Heart right ventricle (tissue), 16 donors: Measurements from ENCODE around the gene SCRT2. TPM values are rescaled to one million over a fixed set of nuclear protein-coding genes. Genes with fewer than 3 reads are reported as not detected.

Experiments
- ATAC-seq, 8 donors: fragments of 200-7000 bp; cut with Tn5 transposase; one replicate each; pipeline ENCODE4 v1.9.1; 2020; ENCODE audit warnings: mild to moderate bottlenecking in 8 of 8, moderate library complexity in 8 of 8, moderate number of reproducible peaks in 1 of 8
- DNase-seq, 2 donors: peaks; one replicate each; pipeline ENCODE4 v3.0.0-alpha.2; 2020
- H3K27ac ChIP-seq, 10 donors: fragments of 200-600 bp; sonication (generic) in 2 of 10; one replicate each; pipeline versions ENCODE4 v1.5.0 to v1.8.0; 2020 to 2022; ENCODE audit warnings: mild to moderate bottlenecking in 3 of 10
- H3K27me3 ChIP-seq, 7 donors: fragments of 200-600 bp; one replicate each; pipeline ENCODE4 v1.8.0; 2021 to 2022; ENCODE audit warnings: mild to moderate bottlenecking in 2 of 7
- H3K36me3 ChIP-seq, 9 donors: fragments of 200-600 bp; sonication (generic) in 1 of 9; one replicate each; pipeline versions ENCODE4 v1.5.0 to v1.8.0; 2020 to 2022; ENCODE audit warnings: mild to moderate bottlenecking in 2 of 9
- H3K4me1 ChIP-seq, 9 donors: fragments of 200-600 bp; sonication (generic) in 1 of 9; one replicate each; pipeline versions ENCODE4 v1.5.0 to v1.8.0; 2020 to 2022; ENCODE audit warnings: mild to moderate bottlenecking in 4 of 9
- H3K4me3 ChIP-seq, 10 donors: fragments of 200-600 bp; sonication (generic) in 2 of 10; one replicate each; pipeline versions ENCODE4 v1.5.0 to v1.8.0; 2020 to 2022; ENCODE audit warnings: mild to moderate bottlenecking in 7 of 10, moderate library complexity in 2 of 10
- H3K9me3 ChIP-seq, 11 donors: fragments of 200-600 bp in 10 of 11; sonication (generic) in 2 of 11; one replicate each; pipeline versions ENCODE4 v1.5.0 to v1.8.0; 2013 to 2022; ENCODE audit warnings: mild to moderate bottlenecking in 2 of 11, control low read depth in 1 of 11, moderate library complexity in 1 of 11
- WGBS, 2 donors: extraction: QIAGEN DNeasy Blood & Tissue Kit; methylation state at CpG; one replicate each; pipeline ENCODE4 v1.1.7; 2013; ENCODE audit warnings: inconsistent platforms in 1 of 2; 5-methylcytosine and 5-hydroxymethylcytosine counted together
- intact Hi-C, 10 donors: fragments of 100-400 bp; cut with DNase I; formaldehyde crosslinking; loops; one replicate each; pipeline versions ENCODE4 v1.11.1 to v1.14.2; 2022
- polyA plus RNA-seq, 2 donors: library from polyadenylated mRNA; stranded (reverse); fragments of 200-250 nt; gene quantifications; one replicate each; pipeline ENCODE4 v1.2.3, GENCODE V29; 2013
- total RNA-seq, 10 donors: library from RNA; stranded (reverse); fragmentation: NEBNext Ultra II Directional in 3 of 10; extraction: Animal tissue kit (Norgen Biotek cat#: 25700) in 3 of 10; gene quantifications; one replicate each; pipeline versions ENCODE4 v1.2.1 to v1.2.4, GENCODE V29; 2021 to 2023
- TF ChIP-seq, protein P1 (sequence below), 9 donors: fragments of 200-600 bp; sonication (generic) in 2 of 9; IDR thresholded peaks; one replicate each; pipeline versions ENCODE4 v1.5.0 to v1.8.0; 2021 to 2022; ENCODE audit warnings: antibody characterized with exemption in 9 of 9, mild to moderate bottlenecking in 5 of 9, moderate library complexity in 1 of 9
- donor health status: Arrhythmogenic right ventricular cardiomyopathy.
- donor health status: ischemic (EF 13 %, LVEDD 7.1; RV severe dilation, severe dysfunction).
- donor health status: healthy with polysubstance abuse.
- donor health status: DM: no; HTN: yes; CAD: no.
- donor health status: DM: no; HTN: no; CAD: no.
- donor health status: ischemic (EF 25% LVEDD 6.9; RV normal size, moderate dysfunction).
- donor health status: ischemic (EF 25% LVEDD 5.7; RV mildly dilated, moderate dysfunction).
- donor health status: healthy.
- donor health status: DM: yes; HTN: yes; CAD: no.
- donor health status: Ischemic cardiomyopathy.
- donor health status: ischemic (EF 35%, LVEDD 5.7; RV mildly dilated, moderate dysfunction).
- donor health status: nonischemic (EF 11% LVEDD 7.7; RV severe dilation, severe dysfunction).
- donor health status: DM: yes; HTN: yes; CAD: no.
- donor health status: PGD.
- donor health status: ischemic (EF 29% LVEDD 5.4; RV normal size, mild dysfunction).
- donor health status: nonischemic (EF 23%, LVEDD 6.1; RV moderate dilation, normal function).

The SCRT2 gene
- total and polyA plus RNA-seq, 12 donors: not detected

DNA sequence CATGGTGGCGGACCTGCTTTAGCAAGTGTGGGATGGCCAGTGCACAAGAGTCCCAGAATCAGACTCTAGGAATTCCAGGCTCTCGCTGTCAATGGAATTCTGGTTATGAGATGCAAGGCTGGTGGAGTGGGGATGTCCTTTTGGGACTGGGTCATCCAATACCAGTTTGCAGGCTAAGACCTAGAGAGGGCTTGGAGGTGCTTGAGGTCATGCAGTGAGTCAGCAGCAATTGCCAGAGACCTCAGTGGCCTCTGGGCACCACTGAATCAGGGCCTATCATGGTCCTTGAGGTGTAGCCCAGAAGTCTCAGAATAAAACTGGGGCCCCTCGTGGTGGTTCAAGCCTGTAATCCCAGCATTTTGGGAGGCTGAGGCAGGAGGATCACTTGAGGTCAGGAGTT, 1.4 kb upstream of the SCRT2 start:
- intact Hi-C loops: loop anchor here in 1 of 10 donors (10.0 kb wide), 1 partner anchor 48 kb away; no protein-coding TSS in a partner anchor
- H3K36me3 ChIP-seq: no peaks in the 10 kb centered on the region
- H3K4me1 ChIP-seq: peaks cover 2 to 24% (median 20%) of the 10 kb centered on the region in 9 donors
- H3K4me3 ChIP-seq: no peak overlapping the region
- WGBS, 2 donors: 48 to 57% methylated on average over 3 of the region's 3 CpGs
- H3K9me3 ChIP-seq: no peaks in the 10 kb centered on the region
- DNase-seq (no peak), ATAC-seq (no peak)
- TF ChIP-seq, protein P1, sequence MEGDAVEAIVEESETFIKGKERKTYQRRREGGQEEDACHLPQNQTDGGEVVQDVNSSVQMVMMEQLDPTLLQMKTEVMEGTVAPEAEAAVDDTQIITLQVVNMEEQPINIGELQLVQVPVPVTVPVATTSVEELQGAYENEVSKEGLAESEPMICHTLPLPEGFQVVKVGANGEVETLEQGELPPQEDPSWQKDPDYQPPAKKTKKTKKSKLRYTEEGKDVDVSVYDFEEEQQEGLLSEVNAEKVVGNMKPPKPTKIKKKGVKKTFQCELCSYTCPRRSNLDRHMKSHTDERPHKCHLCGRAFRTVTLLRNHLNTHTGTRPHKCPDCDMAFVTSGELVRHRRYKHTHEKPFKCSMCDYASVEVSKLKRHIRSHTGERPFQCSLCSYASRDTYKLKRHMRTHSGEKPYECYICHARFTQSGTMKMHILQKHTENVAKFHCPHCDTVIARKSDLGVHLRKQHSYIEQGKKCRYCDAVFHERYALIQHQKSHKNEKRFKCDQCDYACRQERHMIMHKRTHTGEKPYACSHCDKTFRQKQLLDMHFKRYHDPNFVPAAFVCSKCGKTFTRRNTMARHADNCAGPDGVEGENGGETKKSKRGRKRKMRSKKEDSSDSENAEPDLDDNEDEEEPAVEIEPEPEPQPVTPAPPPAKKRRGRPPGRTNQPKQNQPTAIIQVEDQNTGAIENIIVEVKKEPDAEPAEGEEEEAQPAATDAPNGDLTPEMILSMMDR (IDR thresholded peaks at IDR 0.05): no peak
- no peak overlapping the region for H3K27ac ChIP-seq
- peaks cover 0 to 77% (median 70%) of the 10 kb centered on the region in 7 donors for H3K27me3 ChIP-seq

DNA sequence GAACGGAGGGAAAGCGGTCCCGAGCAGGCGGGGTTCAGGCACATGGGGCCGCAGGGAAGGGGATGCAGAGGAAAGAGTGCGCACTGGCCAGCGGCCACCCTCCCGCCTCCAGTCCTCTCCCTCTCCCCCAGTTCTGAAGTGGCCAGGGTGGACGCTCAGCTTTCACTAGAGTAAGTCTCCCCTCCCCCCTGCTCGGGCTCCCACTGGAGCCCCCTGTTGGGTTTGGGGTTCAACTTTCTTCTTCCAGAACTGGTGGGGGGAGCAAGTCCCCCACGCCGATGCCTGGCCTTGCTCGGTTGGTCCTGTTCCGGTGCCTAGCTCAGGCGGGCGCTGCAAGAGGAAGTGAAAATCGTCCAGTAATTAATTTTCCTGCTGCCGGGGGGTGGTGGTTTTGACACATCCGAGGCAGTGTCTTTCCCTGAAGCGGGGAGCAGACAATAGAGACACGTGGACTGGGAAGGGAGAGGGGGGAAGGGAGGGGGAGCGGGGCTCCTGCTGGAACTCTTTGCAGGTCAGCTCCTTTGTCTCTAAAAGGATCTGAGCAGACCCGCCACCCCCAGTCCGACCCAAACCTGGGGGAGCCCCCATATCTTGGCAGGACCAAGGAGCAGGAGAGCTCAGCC, 824 bp upstream of the SCRT2 start:
- WGBS, 2 donors: 2% methylated on average over 24 of the region's 24 CpGs
- TF ChIP-seq, protein P1 (IDR thresholded peaks at IDR 0.05): no peak
- Histone ChIP-seq H3K36me3 (no peaks in the 10 kb centered on the region), H3K27ac (no peak overlapping the region), H3K4me3 (peak overlapping the region in 7 of 10 donors; percentile 2 to 45 (median 36)), H3K27me3 (peaks cover 0 to 79% (median 71%) of the 10 kb centered on the region in 7 donors), H3K4me1 (peaks cover 2 to 24% (median 20%) of the 10 kb centered on the region in 9 donors), H3K9me3 (no peaks in the 10 kb centered on the region)
- DNase-seq (peak in 1 of 2 donors; percentile 24), ATAC-seq (peak in 4 of 8 donors; percentile 3 to 43 (median 22))
- intact Hi-C loops: loop anchor here in 1 of 10 donors (10.0 kb wide), 1 partner anchor 48 kb away; no protein-coding TSS in a partner anchor

GRCh38 chr20:675033-675452, 559 bp downstream of the SCRT2 start:
- Histone ChIP-seq H3K27ac (no peak overlapping the region), H3K36me3 (no peaks in the 10 kb centered on the region), H3K4me3 (peak overlapping the region in 5 of 10 donors; percentile 22 to 42 (median 31)), H3K27me3 (peaks cover 0 to 78% (median 67%) of the 10 kb centered on the region in 7 donors), H3K9me3 (no peaks in the 10 kb centered on the region), H3K4me1 (peaks cover 3 to 29% (median 20%) of the 10 kb centered on the region in 9 donors)
- TF ChIP-seq, protein P1 (IDR thresholded peaks at IDR 0.05): no peak
- intact Hi-C loops: loop anchor here in 1 of 10 donors (10.0 kb wide), 1 partner anchor 50 kb away; no protein-coding TSS in a partner anchor
- DNase-seq (no peak), ATAC-seq (peak in 2 of 8 donors; percentile 5 to 7)
- WGBS, 2 donors: 1 to 3% methylated on average over 12 to 25 of the region's 25 CpGs

- Histone ChIP-seq H3K4me3 (no peak overlapping the region), H3K27ac (no peak overlapping the region), H3K9me3 (no peaks in the 10 kb centered on the region), H3K4me1 (peaks cover 7 to 43% (median 24%) of the 10 kb centered on the region in 9 donors), H3K36me3 (no peaks in the 10 kb centered on the region), H3K27me3 (peaks cover 0 to 71% (median 54%) of the 10 kb centered on the region in 7 donors)
- WGBS, 2 donors: 45 to 52% methylated on average over 3 of the region's 3 CpGs
- TF ChIP-seq, protein P1 (IDR thresholded peaks at IDR 0.05): no peak
- ATAC-seq: no peak
- DNase-seq: no peak
- intact Hi-C loops: loop anchor here in 1 of 10 donors (10.0 kb wide), 1 partner anchor 51 kb away; no protein-coding TSS in a partner anchor
Measured at GRCh38 chr20:673603-674001, 2.0 kb downstream of the SCRT2 start.
